ENCODE measurements around the gene NDUFB8.
"Not testable (repeated sequence)": the region's sequence is repeated elsewhere in the genome, so short reads cannot be mapped to it uniquely, and the experiment has no call there.

Gene NDUFB8

GRCh38 chr10:100529475-100530298 lies at the start of gene NDUFB8:
NDUFB8 (minus strand) TSS chr10:100529871; CDS start chr10:100529851, 20 bp downstream.
- DNase-seq (ENCODE audit: low read depth): peak; percentile 83

GRCh38 chr10:100576282-100576635 lies 46.6 kb upstream of the NDUFB8 start:
- no peak for DNase-seq (ENCODE audit: low read depth)

- no peak for DNase-seq (ENCODE audit: low read depth)
Observed at GRCh38 chr10:100575585-100576281, 46.1 kb upstream of the NDUFB8 start.

GRCh38 chr10:100575146-100575545 lies 45.5 kb upstream of the NDUFB8 start:
- DNase-seq (ENCODE audit: low read depth): not testable (repeated sequence)

GRCh38 chr10:100571084-100571856 lies 41.6 kb upstream of the NDUFB8 start:
- DNase-seq (ENCODE audit: low read depth): no peak

- DNase-seq (ENCODE audit: low read depth): no peak
Observed at GRCh38 chr10:100570506-100570905, 40.8 kb upstream of the NDUFB8 start.

- DNase-seq (ENCODE audit: low read depth): no peak
Observed at GRCh38 chr10:100569687-100570481, 40.2 kb upstream of the NDUFB8 start.

GRCh38 chr10:100568912-100569311 lies 39.2 kb upstream of the NDUFB8 start:
- DNase-seq (ENCODE audit: low read depth): no peak

GRCh38 chr10:100567826-100568225 lies 38.2 kb upstream of the NDUFB8 start:
- DNase-seq (ENCODE audit: low read depth): no peak

- peak; percentile 17 for DNase-seq (ENCODE audit: low read depth)
Observed at GRCh38 chr10:100567249-100567648, 37.6 kb upstream of the NDUFB8 start.

GRCh38 chr10:100566561-100566960 lies 36.9 kb upstream of the NDUFB8 start:
- no peak for DNase-seq (ENCODE audit: low read depth)

GRCh38 chr10:100565206-100565985 lies 35.7 kb upstream of the NDUFB8 start:
- no peak for DNase-seq (ENCODE audit: low read depth)

GRCh38 chr10:100562008-100562672 lies 32.5 kb upstream of the NDUFB8 start:
- DNase-seq (ENCODE audit: low read depth): peak; percentile 64

- no peak for DNase-seq (ENCODE audit: low read depth)
Observed at GRCh38 chr10:100561005-100561404, 31.3 kb upstream of the NDUFB8 start.

- DNase-seq (ENCODE audit: low read depth): no peak
Observed at GRCh38 chr10:100560248-100560647, 30.6 kb upstream of the NDUFB8 start.

GRCh38 chr10:100554902-100555301 lies 25.2 kb upstream of the NDUFB8 start:
- DNase-seq (ENCODE audit: low read depth): no peak

- no peak for DNase-seq (ENCODE audit: low read depth)
Observed at GRCh38 chr10:100553929-100554328, 24.3 kb upstream of the NDUFB8 start.

GRCh38 chr10:100551738-100552137 lies 22.1 kb upstream of the NDUFB8 start:
- no peak for DNase-seq (ENCODE audit: low read depth)

- no peak for DNase-seq (ENCODE audit: low read depth)
Observed at GRCh38 chr10:100551196-100551595, 21.5 kb upstream of the NDUFB8 start.

- DNase-seq (ENCODE audit: low read depth): no peak
Observed at GRCh38 chr10:100544950-100545349, 15.3 kb upstream of the NDUFB8 start.

Data from EH (cell line).